GM18867 (cell line): Measurements from ENCODE around the gene CDPF1.
"Not testable (repeated sequence)": the region's sequence is repeated elsewhere in the genome, so short reads cannot be mapped to it uniquely, and the experiment has no call there.

Source experiments
- ATAC-seq: cut with Tn5 transposase; IDR thresholded peaks from one replicate; pipeline ENCODE4 v1.9.1; 2021; ENCODE audit warnings: mild to moderate bottlenecking, moderate library complexity; ENCODE audit not compliant: unreplicated experiment

CDPF1 gene

DNA sequence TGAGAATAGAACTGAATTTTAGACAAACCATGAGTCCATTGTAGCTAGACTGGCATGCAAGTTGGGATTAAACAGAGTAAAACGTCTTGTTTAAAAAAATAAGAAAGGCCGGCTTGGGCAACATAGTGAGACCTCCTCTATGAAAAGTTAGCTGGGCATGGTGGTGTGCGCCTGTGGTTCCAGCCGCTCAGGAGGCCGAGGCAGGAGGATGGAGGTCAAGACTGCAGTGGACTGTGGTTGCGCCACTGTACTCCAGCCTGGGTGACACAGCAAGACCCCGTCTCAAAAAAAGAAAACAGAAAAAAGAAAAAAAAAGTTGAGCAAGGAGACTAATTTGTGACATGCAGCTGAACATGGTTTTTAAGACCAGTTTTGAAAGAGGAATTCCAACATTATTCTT, 23.5 kb downstream of the CDPF1 start:
- ATAC-seq, result no peak

DNA sequence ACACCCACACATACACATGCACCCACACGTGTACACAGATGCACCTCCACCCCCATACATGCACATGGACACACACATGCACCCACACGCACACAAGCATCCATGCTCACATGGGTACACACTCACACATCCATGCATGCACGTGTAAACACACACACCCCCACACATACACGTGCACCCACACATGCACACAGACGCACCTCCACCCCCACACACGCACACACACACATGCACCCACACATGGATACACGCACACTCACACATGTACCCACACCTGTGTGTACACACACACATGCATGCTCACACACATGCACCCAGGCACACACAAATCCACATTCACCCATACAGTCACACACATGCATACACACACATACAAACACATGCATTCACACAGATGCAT, 24.5 kb downstream of the CDPF1 start:
- no peak for ATAC-seq

DNA sequence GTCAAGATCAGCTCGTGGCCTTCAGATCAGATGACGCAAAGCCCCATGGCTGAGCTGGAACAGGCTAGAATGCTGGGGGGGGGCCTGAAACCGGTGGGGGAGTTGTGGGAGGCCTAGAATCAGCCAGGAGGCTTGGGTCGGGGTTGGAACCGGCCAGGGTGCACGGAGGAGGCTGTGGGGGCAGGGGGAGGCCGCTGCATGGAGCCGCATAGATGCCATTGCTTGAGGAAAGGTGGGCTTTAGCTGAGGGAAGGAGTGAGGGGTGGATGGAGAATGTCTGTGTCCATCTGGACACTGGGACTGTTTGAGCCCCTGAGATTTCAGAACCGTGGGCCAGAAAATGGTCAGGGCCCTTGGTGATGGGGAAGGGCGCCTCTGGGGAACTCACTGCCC, 25.2 kb downstream of the CDPF1 start:
- no peak for ATAC-seq

DNA sequence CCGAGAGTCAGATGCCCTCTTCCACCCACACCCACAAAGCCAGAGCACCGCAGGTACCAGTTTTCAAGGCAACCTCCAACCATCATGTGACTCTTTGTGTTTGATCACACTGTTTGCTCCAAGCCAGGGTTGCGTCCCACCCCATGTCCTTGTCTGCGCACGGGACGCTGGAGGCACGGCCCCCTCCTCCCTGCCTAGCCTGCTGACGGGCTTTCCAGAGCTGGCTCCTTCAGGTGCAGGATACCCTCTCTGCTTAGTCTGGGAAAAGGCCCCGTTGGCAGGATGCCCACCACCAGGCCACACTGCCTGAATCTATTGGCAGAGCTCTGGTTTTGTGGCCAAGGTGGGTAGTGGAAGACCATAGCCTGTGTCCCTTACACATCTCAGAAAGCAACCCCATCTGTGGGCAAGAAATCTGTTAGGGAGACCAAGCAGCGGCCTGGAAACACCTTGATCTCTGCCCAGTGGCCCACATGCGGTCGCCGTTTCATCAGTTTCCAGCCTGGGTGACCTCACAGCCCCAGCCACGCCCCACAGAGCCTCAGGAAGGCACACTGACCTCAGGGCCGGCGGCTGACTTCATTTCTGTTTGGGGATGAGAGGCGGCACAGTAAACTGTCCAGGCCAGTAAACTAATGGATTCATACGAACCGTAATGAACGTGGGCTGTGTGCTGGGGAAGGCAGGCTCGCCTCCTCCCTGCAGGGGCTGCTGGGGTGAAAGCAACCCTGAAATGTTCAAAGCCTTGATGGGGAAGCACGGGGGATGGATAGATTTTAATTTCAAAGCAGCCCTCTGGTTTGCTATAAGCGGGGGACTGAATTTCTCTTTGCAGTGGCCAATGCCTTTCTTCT, 25.8 kb downstream of the CDPF1 start:
- ATAC-seq, result no peak

DNA sequence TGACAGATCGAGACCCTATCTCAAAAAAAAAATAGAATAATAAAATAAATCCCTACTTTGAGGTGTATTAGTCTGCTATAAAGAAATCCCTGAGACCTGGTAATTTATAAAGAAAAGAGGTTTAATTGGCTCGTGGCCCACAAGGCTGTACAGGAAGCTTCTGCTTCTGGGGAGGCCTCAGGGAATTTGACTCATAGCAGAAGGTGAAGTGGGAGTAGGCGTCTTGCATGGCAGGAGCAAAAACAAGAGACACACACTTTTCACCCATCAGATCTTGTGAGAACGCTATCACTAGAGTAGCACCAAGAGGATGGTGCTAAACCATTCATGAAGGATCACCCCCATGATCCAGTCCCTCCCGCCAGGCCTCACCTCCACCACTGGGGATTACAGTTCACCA, 29.2 kb downstream of the CDPF1 start:
- ATAC-seq, result no peak

DNA sequence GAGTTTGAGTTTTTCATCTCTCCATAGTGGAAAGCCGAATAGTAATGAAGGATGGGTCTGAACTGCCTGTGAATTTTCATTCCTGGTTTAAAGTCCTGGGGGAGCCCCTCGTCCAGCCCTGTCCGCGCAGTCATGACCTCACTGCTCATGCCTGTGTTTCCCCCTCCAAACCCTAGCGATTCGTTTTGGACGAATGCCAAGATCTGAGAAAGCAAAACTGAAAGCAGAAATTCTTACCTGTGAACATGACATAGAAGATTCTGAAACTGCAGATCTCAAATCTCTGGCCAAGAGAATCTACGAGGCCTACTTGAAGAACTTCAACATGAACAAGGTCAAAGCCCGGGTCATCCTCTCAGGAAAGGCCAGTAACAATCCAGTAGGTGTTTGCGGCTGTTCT, 30.5 kb downstream of the CDPF1 start:
- ATAC-seq, result no peak

DNA sequence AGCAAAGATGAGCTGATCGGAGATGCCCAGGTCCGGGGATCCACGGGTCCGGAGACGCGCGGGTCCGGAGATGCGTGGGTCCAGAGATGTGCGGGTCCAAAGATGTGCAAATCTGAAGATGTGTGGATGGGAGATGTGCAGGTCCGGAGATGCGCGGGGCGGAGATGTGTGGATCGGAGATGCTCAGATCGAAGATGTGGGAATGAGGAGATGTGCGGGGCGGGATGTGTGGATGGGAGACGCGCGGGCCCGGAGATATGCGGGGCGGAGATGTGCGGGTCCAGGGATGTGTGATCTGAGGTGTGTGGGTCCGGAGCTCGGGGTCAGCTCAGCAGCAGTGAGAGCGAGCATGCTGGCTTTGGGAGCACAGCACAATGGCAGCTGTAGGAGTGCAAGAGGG, 35.5 kb downstream of the CDPF1 start:
- no peak for ATAC-seq

DNA sequence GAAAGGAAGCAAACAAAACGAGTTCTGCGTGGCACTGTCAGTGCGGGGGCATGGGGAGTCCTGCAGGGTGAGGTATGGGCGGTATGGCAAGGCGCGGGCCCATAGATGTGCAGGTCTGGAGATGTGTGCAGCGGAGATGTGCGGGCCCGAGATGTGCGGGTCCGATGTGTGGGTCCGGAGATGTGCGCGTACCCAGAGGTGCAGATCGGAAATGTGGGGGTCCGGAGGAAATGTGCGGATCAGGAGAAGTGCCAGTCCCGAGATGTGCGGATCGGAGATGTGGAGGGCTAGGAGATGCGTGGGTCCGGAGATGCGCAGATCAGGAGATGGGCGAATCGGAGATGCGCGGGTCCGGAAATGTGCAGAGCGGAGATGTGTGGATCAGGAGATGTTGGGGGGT, 35.9 kb downstream of the CDPF1 start:
- no peak for ATAC-seq

DNA sequence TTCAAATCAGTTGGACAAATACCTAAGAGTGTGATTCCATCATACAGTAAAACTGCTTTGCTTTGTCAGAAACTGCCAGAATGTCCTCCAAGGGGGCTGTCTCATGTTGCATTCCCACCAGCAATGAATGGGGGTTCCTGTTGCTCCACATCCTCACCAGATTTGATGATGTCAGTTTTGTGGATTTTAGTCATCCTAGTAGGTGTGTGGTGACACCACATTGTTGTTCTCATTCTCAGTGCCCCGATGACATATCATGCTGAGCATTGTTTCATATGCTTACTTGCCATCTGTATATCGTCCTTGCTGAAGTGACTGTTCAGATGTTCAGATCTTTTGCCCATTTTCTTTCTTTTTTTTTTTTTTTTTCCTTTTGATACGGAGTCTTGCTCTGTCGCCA, 37.0 kb downstream of the CDPF1 start:
- no peak for ATAC-seq

DNA sequence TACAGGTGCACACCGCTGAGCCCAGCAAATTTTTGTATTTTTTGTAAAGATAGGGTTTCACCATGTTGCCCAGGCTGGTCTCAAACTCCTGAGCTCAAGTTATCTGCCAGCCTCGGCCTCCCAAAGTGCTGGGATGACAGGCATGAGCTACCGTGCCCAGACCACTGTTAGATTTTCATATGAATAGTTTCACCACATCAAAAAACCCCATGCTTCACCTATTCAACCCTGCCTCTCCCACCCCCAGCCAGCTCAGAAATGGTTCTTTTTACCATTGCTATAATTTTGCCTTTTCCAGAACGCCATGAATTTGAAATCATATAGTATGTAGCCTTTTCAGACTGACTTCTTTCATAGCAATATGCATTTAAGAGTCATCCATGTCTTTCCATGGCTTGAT, 37.9 kb downstream of the CDPF1 start:
- no peak for ATAC-seq

DNA sequence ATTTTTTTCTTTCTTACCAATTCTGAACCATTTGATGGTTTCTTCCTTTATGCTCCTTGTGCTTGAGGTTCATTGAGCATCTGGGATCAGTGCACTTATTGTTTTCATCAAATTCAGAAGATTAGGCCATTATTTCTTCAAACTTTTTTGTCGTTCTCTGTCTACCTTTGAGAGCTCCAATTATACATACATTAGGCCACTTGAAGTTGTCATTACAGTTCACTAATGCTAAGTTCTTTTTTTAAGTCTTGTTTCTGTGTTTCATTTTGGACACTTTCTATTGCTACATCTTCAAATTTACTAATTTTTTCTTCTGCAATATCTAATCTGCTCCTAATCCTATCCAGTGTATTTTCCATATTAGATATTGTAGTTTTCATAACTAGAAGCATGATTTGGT, 40.8 kb downstream of the CDPF1 start:
- no peak for ATAC-seq

DNA sequence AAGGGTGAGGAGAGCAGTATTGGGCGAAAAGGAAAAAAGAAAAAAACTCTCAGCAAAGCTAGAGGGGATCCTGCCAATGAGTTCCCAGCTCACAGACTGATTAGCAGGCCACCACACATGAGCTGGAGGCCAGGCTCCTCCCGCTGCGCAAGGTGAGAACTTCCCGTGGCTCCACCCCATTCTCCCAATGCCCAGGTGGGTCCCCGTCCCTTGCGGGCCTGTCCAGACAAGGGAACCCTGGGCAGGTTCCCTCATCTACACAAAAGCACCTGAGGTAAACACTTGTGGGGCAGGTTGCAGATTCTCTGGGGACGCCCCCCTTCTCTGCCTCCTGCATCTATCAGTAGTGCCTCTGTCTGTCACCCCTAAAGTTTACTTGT, 46.5 kb downstream of the CDPF1 start:
- ATAC-seq, result no peak

DNA sequence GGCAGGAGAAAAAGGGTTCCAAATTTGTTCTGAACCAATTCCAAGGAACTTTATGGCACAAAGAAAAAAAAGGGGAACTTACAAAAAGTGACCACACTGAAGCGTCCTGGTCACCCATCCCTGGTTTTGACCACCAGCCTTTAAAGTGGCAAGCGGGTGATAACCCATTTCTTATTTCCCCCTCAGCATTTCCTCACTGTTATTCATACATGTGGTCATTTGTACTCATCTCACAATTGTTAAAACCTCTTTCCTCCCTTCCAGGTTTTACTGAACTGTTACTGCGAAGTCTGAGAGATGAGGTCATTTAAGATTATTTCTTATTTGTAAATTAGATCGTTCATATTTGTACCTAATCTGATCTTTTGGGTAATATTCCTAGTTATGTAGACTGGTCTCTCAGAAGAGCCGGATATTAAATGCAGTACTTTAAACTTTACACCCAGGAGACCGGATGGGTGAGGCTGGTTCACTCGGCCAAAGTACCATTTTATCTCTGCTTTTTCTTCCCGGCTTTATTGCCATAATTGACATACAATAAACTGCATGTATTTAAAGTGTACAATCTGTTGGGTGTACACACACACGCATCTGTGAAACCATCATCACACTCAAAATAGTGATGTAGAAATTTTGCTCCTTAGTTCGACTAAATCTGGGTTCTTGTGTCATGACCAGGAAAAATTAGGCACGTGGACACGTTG, 47.0 kb downstream of the CDPF1 start:
- ATAC-seq, result no peak

DNA sequence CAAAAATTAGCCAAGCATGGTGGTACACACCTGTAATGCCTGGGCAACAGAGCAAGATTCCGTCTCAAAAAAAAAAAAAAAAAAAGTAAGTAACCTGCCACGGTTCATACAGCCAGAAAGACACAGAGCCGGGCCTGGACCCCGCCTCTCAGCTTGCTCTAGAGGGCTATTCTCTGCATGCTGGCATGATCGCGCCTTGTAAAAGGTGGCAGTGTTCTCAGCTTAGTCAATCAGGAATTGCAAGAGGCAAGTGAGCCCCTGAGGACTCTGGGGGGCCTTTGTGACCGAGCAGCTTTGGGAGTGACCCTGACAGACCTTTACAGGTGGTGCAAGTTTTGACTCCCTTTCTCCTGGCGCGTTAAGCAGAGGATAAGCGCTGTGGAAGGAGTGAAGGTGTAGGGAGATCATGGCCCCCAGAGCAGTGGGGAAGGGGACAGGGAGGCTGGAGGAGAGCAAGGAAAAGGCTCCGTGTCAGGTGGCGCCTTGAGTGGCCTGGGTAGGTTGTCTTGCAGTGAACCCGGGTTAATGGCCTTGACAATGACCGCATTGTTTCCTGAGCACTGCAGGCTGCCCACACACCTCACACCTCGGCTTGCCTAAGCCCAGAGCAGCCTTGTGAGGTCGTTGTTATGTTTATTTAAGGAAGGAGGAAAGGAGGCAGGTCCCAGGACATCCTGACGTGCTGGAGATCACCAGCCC, 48.9 kb downstream of the CDPF1 start:
- ATAC-seq, result no peak

DNA sequence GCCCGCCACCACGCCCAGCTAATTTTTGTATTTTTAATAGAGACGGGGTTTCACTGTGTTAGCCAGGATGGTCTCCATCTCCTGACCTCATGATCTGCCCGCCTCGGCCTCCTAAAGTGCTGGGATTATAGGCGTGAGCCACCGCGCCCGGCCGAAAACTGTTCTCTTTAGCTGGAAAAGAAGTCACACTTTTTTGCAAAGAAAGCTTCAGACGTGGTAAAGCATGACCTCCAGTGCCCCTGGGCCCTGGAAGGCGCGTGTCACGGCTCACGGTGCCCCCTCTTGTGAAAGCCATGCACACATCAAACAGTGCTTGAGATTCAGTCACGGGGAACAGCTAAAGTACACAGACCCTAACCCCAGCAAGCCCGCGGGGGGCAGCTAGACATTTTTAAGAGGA, 51.3 kb downstream of the CDPF1 start:
- ATAC-seq, result not testable (repeated sequence)

DNA sequence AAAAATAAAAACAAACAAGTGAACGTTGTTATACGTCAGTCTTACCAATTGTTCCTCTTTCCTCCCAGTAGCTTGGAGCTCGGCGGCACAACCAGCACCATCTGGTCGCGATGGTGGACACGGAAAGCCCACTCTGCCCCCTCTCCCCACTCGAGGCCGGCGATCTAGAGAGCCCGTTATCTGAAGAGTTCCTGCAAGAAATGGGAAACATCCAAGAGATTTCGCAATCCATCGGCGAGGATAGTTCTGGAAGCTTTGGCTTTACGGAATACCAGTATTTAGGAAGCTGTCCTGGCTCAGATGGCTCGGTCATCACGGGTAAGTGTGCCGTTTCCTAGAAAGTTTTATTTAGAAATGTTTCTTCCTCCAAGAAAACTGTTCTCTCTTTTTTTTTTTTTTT, 51.8 kb downstream of the CDPF1 start:
- no peak for ATAC-seq

DNA sequence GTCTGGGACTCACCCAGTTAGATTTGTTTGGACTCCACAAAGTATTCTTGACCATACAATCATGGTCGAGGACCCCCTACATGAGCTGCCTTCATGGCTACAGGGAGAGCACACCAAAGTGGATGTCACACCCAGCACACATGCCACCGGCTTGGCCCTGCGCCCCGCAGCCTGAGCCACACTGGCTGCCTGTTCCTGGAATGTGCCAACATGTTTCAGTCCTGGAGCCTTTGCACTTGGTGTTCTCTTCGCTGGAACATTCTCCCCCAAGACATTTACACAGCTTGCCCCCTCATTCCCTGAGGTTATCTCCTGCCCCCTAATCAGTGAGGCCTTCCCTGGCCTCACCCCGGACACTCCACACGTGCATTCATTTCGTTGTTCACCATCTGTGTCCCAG, 53.8 kb downstream of the CDPF1 start:
- ATAC-seq, result no peak

DNA sequence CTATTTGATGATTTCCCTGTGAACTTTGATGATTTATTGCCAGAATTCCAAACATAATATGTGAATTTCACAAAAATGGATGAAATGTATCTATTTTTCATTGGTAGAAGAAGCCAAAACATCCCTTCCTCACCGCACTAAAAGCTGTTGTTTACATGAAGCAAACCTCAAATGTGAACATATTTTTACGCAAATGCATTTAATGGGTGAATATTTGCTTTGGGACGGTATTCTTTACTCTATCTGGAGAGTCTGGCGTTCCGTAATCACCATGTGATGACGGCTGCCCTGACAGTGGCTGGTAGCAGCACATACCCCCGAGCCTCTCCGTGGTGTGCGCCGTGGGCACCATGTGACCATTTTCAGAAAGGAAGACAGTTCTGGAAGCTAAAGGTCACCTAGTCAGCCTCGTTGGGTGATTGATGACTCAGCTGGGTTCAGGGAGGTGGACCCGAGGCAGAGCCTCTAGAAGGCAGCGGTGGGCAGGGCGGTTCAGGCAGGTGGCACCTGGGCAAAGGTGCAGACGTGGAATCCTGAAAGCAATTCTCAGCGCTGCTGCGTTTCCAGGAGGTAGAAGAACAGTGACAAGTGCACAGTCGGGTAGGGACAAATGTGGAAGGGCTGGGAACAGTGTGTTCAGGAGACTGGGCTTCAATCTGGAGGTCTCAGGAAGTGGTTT, 54.5 kb downstream of the CDPF1 start:
- no peak for ATAC-seq
